Stomach (tissue), 9 donors: ENCODE measurements around the gene BCAR1. TPM values are rescaled to one million over a fixed set of nuclear protein-coding genes. Genes with fewer than 3 reads are reported as not detected.
"Not testable (repeated sequence)": the region's sequence is repeated elsewhere in the genome, so short reads cannot be mapped to it uniquely, and the experiment has no call there.

ENCODE experiments used
- DNase-seq, 2 donors: peaks; one replicate each; pipeline versions ENCODE4 v3.0.0 to v3.0.0-alpha.2; 2013 to 2019
- H3K27ac ChIP-seq, 5 donors: fragments of 200-600 bp in 4 of 5; sonication (generic) in 4 of 5; one replicate each; pipeline ENCODE4 v1.5.1; 2013 to 2019; ENCODE audit warnings: mild to moderate bottlenecking in 1 of 5, moderate library complexity in 1 of 5
- H3K27me3 ChIP-seq, 3 donors: fragments of 200-600 bp; sonication (generic); one replicate each; pipeline ENCODE4 v1.5.1; 2017 to 2019; ENCODE audit warnings: mixed run types in 1 of 3
- H3K36me3 ChIP-seq, 4 donors: fragments of 200-600 bp; sonication (generic); 1 replicate in 3 of 4; 2 replicates in 1 of 4; pipeline ENCODE4 v1.5.1; 2016 to 2019
- H3K4me1 ChIP-seq, 4 donors: fragments of 200-600 bp; sonication (generic); one replicate each; pipeline ENCODE4 v1.5.1; 2016 to 2019
- H3K4me3 ChIP-seq, 4 donors: fragments of 200-600 bp; sonication (generic) in 3 of 4; one replicate each; pipeline ENCODE4 v1.5.1; 2016 to 2019; ENCODE audit warnings: mild to moderate bottlenecking in 1 of 4
- H3K9me3 ChIP-seq, 4 donors: fragments of 200-600 bp; sonication (generic); one replicate each; pipeline ENCODE4 v1.5.1; 2016 to 2019
- EP300 ChIP-seq: sonication (generic); formaldehyde crosslinking; IDR thresholded peaks from one replicate; pipeline ENCODE4 v1.6.1; 2017; ENCODE audit warnings: antibody characterized with exemption
- POLR2A ChIP-seq, 4 donors: fragments of 450-650 bp; IDR thresholded peaks; one replicate each; pipeline ENCODE4 v1.6.1; 2016; ENCODE audit warnings: antibody characterized with exemption in 4 of 4, control low read depth in 2 of 4, mild to moderate bottlenecking in 1 of 4, moderate library complexity in 1 of 4
- POLR2AphosphoS5 ChIP-seq, 3 donors: sonication (generic); formaldehyde crosslinking; IDR thresholded peaks; one replicate each; pipeline ENCODE4 v1.6.1; 2016; ENCODE audit warnings: antibody characterized with exemption in 3 of 3
- WGBS, 5 donors: extraction: QIAGEN DNeasy Blood & Tissue Kit in 3 of 5; methylation state at CpG; one replicate each; pipeline versions ENCODE4 v1.1.5 to v1.1.7; 2013 to 2018; 5-methylcytosine and 5-hydroxymethylcytosine counted together
- intact Hi-C: fragments of 100-400 bp; cut with DNase I; formaldehyde crosslinking; loops from one replicate; pipeline ENCODE4 v1.15.1; 2023; ENCODE audit warnings: low total_unique reads
- polyA plus RNA-seq, 3 donors: library from polyadenylated mRNA; stranded (reverse); fragments of 200-250 nt; gene quantifications; one replicate each; pipeline ENCODE4 v1.2.3, GENCODE V29; 2013
- total RNA-seq, 5 donors: library from RNA; depleted of rRNA; stranded (reverse); fragments of >200 nt; gene quantifications; one replicate each; pipeline versions ENCODE4 v1.1.0 to v1.2.3, GENCODE V29; 2014 to 2016
- TF ChIP-seq, protein P1 (sequence below), 7 experiments: fragments of 450-650 bp in 4 of 7; fragments of 200-600 bp in 3 of 7; sonication (generic) in 3 of 7; IDR thresholded peaks; one replicate each; pipeline ENCODE4 v1.5.1; 2016 to 2019; ENCODE audit warnings: antibody characterized with exemption in 7 of 7, control low read depth in 2 of 7, mild to moderate bottlenecking in 1 of 7
- donor health status: healthy with polysubstance abuse.
- donor health status: Bipolar disorder and iron deficiency.
- donor health status: healthy.

Gene BCAR1
- total and polyA plus RNA-seq, 8 donors = 34.7 to 219 (median 56.8) TPM

DNA sequence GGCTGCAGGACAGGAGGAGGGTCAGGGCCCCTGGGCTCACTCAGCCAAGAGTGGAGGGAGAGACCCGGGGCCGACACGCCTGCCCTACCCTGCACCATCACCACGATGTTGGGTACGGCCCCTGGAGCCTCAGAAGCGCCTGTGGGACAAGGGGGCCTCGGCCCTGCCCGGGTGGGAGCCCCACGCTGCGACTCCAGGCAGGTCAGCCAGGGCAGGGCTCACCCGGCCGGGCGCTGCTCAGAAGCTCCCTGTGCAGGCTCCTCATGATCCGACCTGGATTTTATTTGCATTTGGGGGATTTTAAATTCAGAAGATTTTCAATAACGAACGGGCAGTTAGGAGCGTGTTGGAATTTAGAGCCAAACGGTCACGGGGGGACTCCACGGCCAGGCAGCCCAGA, 46.5 kb downstream of the BCAR1 start:
- H3K36me3 ChIP-seq, DNase-seq: not testable (repeated sequence)
- no CpG with 5 or more reads among the region's 20 CpGs for WGBS, 5 donors

DNA sequence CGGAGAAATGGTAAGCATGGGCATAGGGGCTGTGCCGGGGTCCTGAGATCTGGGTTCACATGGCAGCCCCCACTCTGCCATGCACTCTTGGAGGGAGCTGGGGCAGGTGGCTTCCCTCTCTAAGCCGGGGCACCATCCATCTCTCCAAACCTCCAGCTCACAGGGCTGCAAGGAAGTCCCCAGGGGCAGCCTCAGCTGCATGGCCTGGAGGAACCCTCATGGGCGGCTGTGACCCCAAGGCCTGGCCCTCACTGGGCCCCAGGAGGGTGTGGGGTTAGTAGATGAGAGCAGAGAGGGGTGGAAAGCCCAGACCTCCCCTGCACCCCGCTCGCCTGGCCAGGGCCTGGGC, 47.0 kb downstream of the BCAR1 start:
- no peaks in the 10 kb centered on the region for H3K9me3 ChIP-seq
- peaks cover 0 to 4% (median 1%) of the 10 kb centered on the region in 4 donors for H3K4me1 ChIP-seq
- peaks cover 0 to 21% (median 0%) of the 10 kb centered on the region in 3 donors for H3K27me3 ChIP-seq
- no peak for DNase-seq
- H3K4me3 ChIP-seq = no peak overlapping the region
- whole genome bisulfite sequencing, 5 donors = 90 to 100% (median 94%) methylated on average over 2 to 6 of the region's 6 CpGs; no CpG with 5 or more reads in 1 of the 5 donors
- intact Hi-C loops = loop anchor here (10.0 kb wide), 1 partner anchor 190 kb away; no protein-coding TSS in a partner anchor
- TF ChIP-seq EP300 (no peak), POLR2A (IDR thresholded peaks at IDR 0.05) (no peak), POLR2AphosphoS5 (IDR thresholded peaks at IDR 0.05) (no peak)
- TF ChIP-seq, protein P1, sequence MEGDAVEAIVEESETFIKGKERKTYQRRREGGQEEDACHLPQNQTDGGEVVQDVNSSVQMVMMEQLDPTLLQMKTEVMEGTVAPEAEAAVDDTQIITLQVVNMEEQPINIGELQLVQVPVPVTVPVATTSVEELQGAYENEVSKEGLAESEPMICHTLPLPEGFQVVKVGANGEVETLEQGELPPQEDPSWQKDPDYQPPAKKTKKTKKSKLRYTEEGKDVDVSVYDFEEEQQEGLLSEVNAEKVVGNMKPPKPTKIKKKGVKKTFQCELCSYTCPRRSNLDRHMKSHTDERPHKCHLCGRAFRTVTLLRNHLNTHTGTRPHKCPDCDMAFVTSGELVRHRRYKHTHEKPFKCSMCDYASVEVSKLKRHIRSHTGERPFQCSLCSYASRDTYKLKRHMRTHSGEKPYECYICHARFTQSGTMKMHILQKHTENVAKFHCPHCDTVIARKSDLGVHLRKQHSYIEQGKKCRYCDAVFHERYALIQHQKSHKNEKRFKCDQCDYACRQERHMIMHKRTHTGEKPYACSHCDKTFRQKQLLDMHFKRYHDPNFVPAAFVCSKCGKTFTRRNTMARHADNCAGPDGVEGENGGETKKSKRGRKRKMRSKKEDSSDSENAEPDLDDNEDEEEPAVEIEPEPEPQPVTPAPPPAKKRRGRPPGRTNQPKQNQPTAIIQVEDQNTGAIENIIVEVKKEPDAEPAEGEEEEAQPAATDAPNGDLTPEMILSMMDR (IDR thresholded peaks at IDR 0.05) = no peak
- H3K27ac ChIP-seq = no peak overlapping the region
- no peaks in the 10 kb centered on the region for H3K36me3 ChIP-seq

More for the DNA sequence above, 46.5 kb downstream of the BCAR1 start:
- peaks cover 0 to 21% (median 0%) of the 10 kb centered on the region in 3 donors for H3K27me3 ChIP-seq
- not testable (repeated sequence) for H3K4me1 ChIP-seq, H3K27ac ChIP-seq, H3K4me3 ChIP-seq, H3K9me3 ChIP-seq
- intact Hi-C loops = loop anchor here (10.0 kb wide), 1 partner anchor 190 kb away; no protein-coding TSS in a partner anchor

DNA sequence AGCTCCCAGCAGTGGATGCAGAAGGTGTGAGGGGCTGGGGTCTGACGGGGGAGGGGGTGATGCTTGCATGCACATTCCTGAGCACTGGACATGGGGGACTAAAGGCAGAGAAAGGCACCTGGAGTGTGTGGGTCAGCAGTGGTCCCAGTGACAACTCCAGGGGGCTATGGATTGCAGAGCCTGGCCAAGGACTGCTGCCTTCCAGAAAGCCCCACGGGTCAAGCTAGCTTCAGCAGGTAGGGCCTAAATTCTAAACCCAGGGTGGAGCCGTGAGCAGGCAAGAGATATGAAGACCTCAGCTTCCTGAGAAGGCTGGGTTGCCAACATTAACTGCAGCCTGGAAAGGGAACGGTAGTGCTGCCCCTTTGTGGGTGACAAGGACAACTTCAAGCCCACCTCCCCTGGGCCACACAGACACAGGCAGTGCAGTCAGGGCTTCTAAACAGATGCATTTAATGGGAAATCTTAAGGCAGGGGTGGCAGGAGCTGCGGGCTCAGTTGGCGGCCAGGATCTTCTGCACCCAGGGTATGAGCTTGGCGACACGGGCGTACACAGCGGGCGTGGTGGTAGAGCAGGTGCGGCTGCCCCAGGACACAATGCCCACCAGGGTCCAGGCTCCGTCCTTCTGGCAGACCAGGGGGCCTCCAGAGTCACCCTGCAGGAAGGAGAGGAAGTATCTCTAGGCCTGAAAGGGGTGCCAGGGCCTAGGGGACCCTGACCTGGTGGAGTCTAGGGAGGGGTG, 47.6 kb downstream of the BCAR1 start:
- H3K27me3 ChIP-seq = peaks cover 0 to 21% (median 0%) of the 10 kb centered on the region in 3 donors
- H3K36me3 ChIP-seq = no peaks in the 10 kb centered on the region
- DNase-seq = no peak
- no peak overlapping the region for H3K4me3 ChIP-seq
- intact Hi-C loops = loop anchor here (10.0 kb wide), 1 partner anchor 191 kb away; no protein-coding TSS in a partner anchor
- TF ChIP-seq, protein P1 (IDR thresholded peaks at IDR 0.05) = no peak
- TF ChIP-seq EP300 = no peak
- TF ChIP-seq POLR2A (IDR thresholded peaks at IDR 0.05) = no peak
- no peak for TF ChIP-seq POLR2AphosphoS5 (IDR thresholded peaks at IDR 0.05)
- H3K4me1 ChIP-seq = peaks cover 0 to 7% (median 3%) of the 10 kb centered on the region in 4 donors
- H3K27ac ChIP-seq = no peak overlapping the region
- H3K9me3 ChIP-seq = no peaks in the 10 kb centered on the region
- 60 to 72% (median 69%) methylated on average over 13 of the region's 13 CpGs for WGBS, 5 donors

DNA sequence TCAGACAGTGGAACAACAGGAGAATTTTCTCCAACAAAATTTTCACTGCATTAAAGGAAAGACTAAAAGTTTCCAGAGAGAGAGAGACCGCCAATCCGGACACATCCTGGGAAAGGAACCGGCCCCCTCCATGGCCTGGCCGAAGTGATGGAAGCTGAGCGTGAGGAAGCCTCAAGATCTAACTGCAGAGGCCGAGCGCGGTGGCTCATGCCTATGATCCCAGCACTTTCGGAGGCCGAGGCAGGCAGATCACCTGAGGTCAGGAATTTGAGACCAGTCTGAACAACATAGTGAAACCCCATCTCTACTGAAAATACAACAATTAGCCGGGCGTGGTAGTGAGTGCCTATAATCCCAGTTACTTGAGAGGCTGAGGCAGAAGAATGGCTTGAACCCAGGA, 48.3 kb downstream of the BCAR1 start:
- Histone ChIP-seq H3K36me3 (no peaks in the 10 kb centered on the region), H3K27me3 (peaks cover 0 to 24% (median 4%) of the 10 kb centered on the region in 3 donors), H3K4me3 (no peak overlapping the region), H3K9me3 (no peaks in the 10 kb centered on the region), H3K27ac (no peak overlapping the region), H3K4me1 (peaks cover 0 to 10% (median 5%) of the 10 kb centered on the region in 4 donors)
- 91 to 93% (median 91%) methylated on average over 12 of the region's 12 CpGs for WGBS, 5 donors
- no peak for DNase-seq
- intact Hi-C loops = loop anchor here (10.0 kb wide), 1 partner anchor 192 kb away; no protein-coding TSS in a partner anchor
- TF ChIP-seq EP300 (no peak), POLR2AphosphoS5 (IDR thresholded peaks at IDR 0.05) (no peak), POLR2A (IDR thresholded peaks at IDR 0.05) (no peak)
- TF ChIP-seq, protein P1 (IDR thresholded peaks at IDR 0.05) = no peak
